MM.1S (cell line): ENCODE measurements around the gene ADAMTSL3.

Experiments used
- DNase-seq: peaks from one replicate; pipeline ENCODE4 v3.0.0-alpha.2; 2015
- H2AFZ ChIP-seq: fragments of 300-600 bp; sonication (generic); 2 replicates; pipeline ENCODE4 v1.6.0; 2016; ENCODE audit warnings: antibody characterized with exemption, low read length
- H3F3A ChIP-seq: fragments of 300-600 bp; sonication (generic); 2 replicates; pipeline ENCODE4 v1.6.1; 2016; ENCODE audit warnings: mild to moderate bottlenecking, antibody characterized with exemption, low read length, moderate library complexity, mixed read lengths; ENCODE audit not compliant: insufficient read depth
- H3K27ac ChIP-seq: fragments of 300-600 bp; sonication (generic); 2 replicates; pipeline ENCODE4 v1.5.1; 2016; ENCODE audit warnings: mild to moderate bottlenecking, low read length
- H3K27me3 ChIP-seq: fragments of 300-600 bp; sonication (generic); replicated peaks from 2 replicates; pipeline ENCODE4 v1.6.0; 2016; ENCODE audit warnings: low read length; ENCODE audit not compliant: insufficient read depth
- H3K36me3 ChIP-seq: fragments of 300-600 bp; sonication (generic); replicated peaks from 2 replicates; pipeline ENCODE4 v1.6.1; 2016; ENCODE audit warnings: mild to moderate bottlenecking, low read length, mixed read lengths; ENCODE audit not compliant: insufficient read depth
- H3K4me1 ChIP-seq: fragments of 300-600 bp; sonication (generic); 2 replicates; pipeline ENCODE4 v1.6.1; 2016; ENCODE audit warnings: low read length, mixed read lengths
- H3K4me2 ChIP-seq: fragments of 300-600 bp; sonication (generic); 2 replicates; pipeline ENCODE4 v1.6.0; 2016; ENCODE audit warnings: low read depth, low read length
- H3K4me3 ChIP-seq: fragments of 300-600 bp; sonication (generic); 2 replicates; pipeline ENCODE4 v1.5.1; 2016; ENCODE audit warnings: low read length, mixed read lengths
- H3K79me2 ChIP-seq: fragments of 300-600 bp; sonication (generic); 2 replicates; pipeline ENCODE4 v1.6.1; 2016; ENCODE audit warnings: mixed run types, low read length, mixed read lengths
- H3K9ac ChIP-seq: fragments of 300-600 bp; sonication (generic); 2 replicates; pipeline ENCODE4 v1.6.1; 2016; ENCODE audit warnings: low read length, mixed read lengths
- H3K9me2 ChIP-seq: fragments of 300-600 bp; sonication (generic); replicated peaks from 2 replicates; pipeline ENCODE4 v1.6.1; 2016; ENCODE audit warnings: mild to moderate bottlenecking, low read length, mixed read lengths; ENCODE audit not compliant: insufficient read depth
- H3K9me3 ChIP-seq: fragments of 300-600 bp; sonication (generic); replicated peaks from 2 replicates; pipeline ENCODE4 v1.6.1; 2016; ENCODE audit warnings: mild to moderate bottlenecking, low read length, mixed read lengths; ENCODE audit not compliant: insufficient read depth
- H4K20me1 ChIP-seq: fragments of 300-600 bp; sonication (generic); 2 replicates; pipeline ENCODE4 v1.6.1; 2016; ENCODE audit warnings: mild to moderate bottlenecking, low read length, moderate library complexity, mixed read lengths; ENCODE audit not compliant: insufficient read depth
- CTCF ChIP-seq: fragments of 300-600 bp; sonication (generic); IDR thresholded peaks from 2 replicates; pipeline ENCODE4 v1.5.1; 2016; ENCODE audit warnings: antibody characterized with exemption, low read length, mixed read lengths
- EZH2 ChIP-seq: fragments of 300-600 bp; sonication (generic); optimal IDR thresholded peaks from 2 replicates; pipeline ENCODE3; 2017; ENCODE audit warnings: low read depth, mild to moderate bottlenecking, antibody characterized with exemption, low read length, mixed read lengths
- EZH2phosphoT487 ChIP-seq: fragments of 300-600 bp; sonication (generic); IDR thresholded peaks from 2 replicates; pipeline ENCODE4 v1.6.1; 2018; ENCODE audit warnings: antibody characterized with exemption, low read length

Gene ADAMTSL3

GRCh38 chr15:83612226-83612625, 41.7 kb upstream of the ADAMTSL3 start:
- TF ChIP-seq EZH2phosphoT487 (no peak), CTCF (no peak), EZH2 (no peak)

GRCh38 chr15:83612898-83613635, 40.9 kb upstream of the ADAMTSL3 start:
- no peaks in the 10 kb centered on the region for H3K36me3 ChIP-seq
- TF ChIP-seq EZH2phosphoT487 (no peak), EZH2 (no peak), CTCF (no peak)
- no peaks in the 10 kb centered on the region for H3K4me1 ChIP-seq
- H3K4me3 ChIP-seq: no peak overlapping the region
- H3F3A ChIP-seq: no peaks in the 10 kb centered on the region
- H3K27me3 ChIP-seq: no peaks in the 10 kb centered on the region
- H3K9me3 ChIP-seq: no peaks in the 10 kb centered on the region
- no peak for DNase-seq
- H4K20me1 ChIP-seq: no peaks in the 10 kb centered on the region
- no peak overlapping the region for H3K27ac ChIP-seq
- H3K4me2 ChIP-seq: no peak overlapping the region
- no peaks in the 10 kb centered on the region for H3K9me2 ChIP-seq
- H2AFZ ChIP-seq: no peak overlapping the region
- no peak overlapping the region for H3K9ac ChIP-seq
- H3K79me2 ChIP-seq: no peaks in the 10 kb centered on the region

More at GRCh38 chr15:83612226-83612625, 41.7 kb upstream of the ADAMTSL3 start:
- H3K27me3 ChIP-seq: no peaks in the 10 kb centered on the region
- H3K79me2 ChIP-seq: no peaks in the 10 kb centered on the region
- no peaks in the 10 kb centered on the region for H3K4me1 ChIP-seq
- no peak overlapping the region for H3K4me2 ChIP-seq
- no peak for DNase-seq
- no peak overlapping the region for H2AFZ ChIP-seq
- no peaks in the 10 kb centered on the region for H3K9me2 ChIP-seq
- no peaks in the 10 kb centered on the region for H3F3A ChIP-seq
- H3K9me3 ChIP-seq: no peaks in the 10 kb centered on the region
- H3K4me3 ChIP-seq: no peak overlapping the region
- no peaks in the 10 kb centered on the region for H4K20me1 ChIP-seq
- H3K36me3 ChIP-seq: no peaks in the 10 kb centered on the region
- no peak overlapping the region for H3K27ac ChIP-seq
- no peak overlapping the region for H3K9ac ChIP-seq

- Histone ChIP-seq H3F3A (no peaks in the 10 kb centered on the region), H3K4me1 (no peaks in the 10 kb centered on the region), H3K36me3 (no peaks in the 10 kb centered on the region), H3K79me2 (no peaks in the 10 kb centered on the region), H3K9me2 (no peaks in the 10 kb centered on the region), H3K27me3 (no peaks in the 10 kb centered on the region), H3K9me3 (no peaks in the 10 kb centered on the region), H3K4me3 (no peak overlapping the region), H3K9ac (no peak overlapping the region), H4K20me1 (no peaks in the 10 kb centered on the region), H2AFZ (no peak overlapping the region), H3K4me2 (no peak overlapping the region), H3K27ac (no peak overlapping the region)
- no peak for DNase-seq
- no peak for TF ChIP-seq EZH2
- no peak for TF ChIP-seq EZH2phosphoT487
- no peak for TF ChIP-seq CTCF
Measured at GRCh38 chr15:83613714-83614113, 40.2 kb upstream of the ADAMTSL3 start.
